HG03469 (cell line): ENCODE data around the gene CCSER1.
"Not testable (repeated sequence)": the region's sequence is repeated elsewhere in the genome, so short reads cannot be mapped to it uniquely, and the experiment has no call there.

Experiments used
- ATAC-seq: cut with Tn5 transposase; IDR thresholded peaks from one replicate; pipeline ENCODE4 v1.9.1; 2021; ENCODE audit warnings: mild to moderate bottlenecking, moderate library complexity, moderate number of reproducible peaks; ENCODE audit not compliant: unreplicated experiment

CCSER1 gene

DNA sequence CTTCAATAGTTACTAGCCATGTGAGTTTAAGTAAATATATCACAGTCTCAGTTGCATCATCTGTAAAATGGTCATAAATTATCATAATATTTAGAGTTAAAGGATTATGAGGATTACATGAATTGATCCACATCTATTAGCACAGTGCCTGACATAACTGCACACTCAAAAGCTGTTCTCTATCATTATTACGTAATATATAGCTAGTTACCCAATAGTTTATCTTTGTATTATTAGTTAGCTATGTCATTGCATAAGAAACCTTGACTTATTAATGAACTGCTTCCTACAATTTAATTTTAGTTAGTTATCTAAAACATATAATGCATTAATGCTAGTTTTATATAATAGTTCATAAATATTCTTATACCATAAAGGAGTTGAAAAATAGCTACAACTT is 1099.7 kb downstream of the CCSER1 start:
- no peak for ATAC-seq

DNA sequence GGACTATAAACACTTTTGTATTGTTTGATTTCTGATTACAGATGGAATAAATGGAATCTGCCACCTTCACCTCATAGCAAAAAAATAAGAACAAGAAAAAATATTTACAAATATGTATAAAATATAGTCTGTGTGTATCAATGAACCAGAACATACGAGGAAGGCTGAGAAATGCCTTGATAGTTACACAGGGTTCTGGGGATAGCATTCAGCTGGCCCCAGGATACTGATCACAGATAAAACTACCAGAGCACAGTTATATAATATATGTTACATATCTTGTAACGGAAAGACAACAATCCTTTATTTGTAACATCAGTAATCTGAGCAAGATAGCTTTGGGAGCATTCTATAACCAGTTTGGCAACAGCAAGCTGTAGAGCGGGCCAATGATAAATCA is 1101.5 kb downstream of the CCSER1 start:
- ATAC-seq = no peak

DNA sequence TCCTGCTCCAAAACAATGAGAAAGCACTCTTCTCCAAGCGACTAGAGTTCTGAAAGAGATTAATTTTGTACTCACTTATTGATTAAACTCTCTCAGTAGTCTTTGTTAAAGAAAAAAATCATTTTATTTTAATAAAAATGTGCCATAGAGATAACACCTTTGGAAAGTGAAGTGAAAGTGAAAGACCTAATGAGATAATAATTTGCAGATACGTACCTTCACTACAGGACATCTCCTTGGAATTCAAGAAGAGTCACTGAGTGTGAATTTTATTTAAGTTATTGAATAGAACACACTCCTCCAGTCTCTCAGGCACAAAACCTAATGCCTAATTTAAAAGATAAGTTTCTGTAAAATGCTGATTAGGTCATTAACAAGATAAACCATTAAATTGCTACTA is 1106.0 kb downstream of the CCSER1 start:
- ATAC-seq = no peak

DNA sequence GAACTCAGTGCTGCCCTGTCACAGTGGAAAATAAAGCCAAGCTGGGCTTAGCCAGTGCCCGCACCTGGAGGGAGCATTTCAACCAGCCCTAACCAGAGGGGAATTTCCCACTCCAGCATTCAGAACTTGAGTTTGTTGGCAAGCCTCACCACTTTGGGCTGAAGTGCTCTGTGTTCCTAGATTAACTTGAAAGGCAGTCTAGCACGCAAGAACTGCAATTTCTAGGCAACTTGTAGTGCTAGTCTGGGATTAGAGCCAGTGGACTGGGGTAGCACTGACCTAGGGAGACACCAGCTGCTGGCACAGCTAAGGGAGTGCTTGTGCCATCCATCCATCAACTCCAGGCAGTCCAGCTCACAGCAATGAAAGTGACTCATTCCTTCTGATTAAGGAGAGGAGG is 1115.9 kb downstream of the CCSER1 start:
- ATAC-seq = no peak

DNA sequence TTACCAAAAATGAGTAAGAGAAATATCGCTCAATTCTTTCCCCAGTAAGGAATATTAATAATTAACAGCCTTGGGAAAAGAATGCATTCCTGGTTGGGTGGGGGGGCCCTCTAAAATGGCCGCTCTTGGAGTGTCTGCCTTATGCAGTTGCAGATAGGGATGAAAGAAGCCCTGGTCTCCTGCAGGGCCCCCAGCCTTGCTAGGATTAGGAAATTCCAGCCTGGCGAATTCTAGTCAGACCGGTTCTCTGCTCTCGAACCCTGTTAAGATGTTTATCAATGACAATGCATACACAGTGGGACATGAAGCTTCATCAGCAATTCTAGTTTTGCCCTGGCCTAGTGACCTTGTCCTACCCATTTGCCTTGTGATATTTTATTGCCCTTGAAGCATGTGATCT is 1128.8 kb downstream of the CCSER1 start:
- no peak for ATAC-seq

DNA sequence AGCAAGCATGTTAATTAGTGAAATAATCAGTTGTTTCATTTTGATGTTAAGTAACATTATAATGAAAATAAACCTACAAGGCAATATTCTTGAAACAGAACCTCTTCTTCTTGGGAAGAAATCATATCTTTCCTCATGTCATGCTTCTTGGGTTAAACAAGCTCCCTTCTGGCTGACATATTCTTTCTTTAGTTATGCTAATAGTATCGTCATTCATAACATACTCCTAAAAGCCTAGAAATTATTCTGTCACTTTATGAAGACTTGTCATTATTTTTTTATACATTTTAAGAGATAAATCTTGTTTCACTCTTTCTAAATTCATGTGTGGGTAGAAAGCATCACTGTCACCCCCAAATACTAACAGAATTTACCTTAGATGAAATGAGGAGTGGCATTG is 1129.6 kb downstream of the CCSER1 start:
- ATAC-seq = no peak

DNA sequence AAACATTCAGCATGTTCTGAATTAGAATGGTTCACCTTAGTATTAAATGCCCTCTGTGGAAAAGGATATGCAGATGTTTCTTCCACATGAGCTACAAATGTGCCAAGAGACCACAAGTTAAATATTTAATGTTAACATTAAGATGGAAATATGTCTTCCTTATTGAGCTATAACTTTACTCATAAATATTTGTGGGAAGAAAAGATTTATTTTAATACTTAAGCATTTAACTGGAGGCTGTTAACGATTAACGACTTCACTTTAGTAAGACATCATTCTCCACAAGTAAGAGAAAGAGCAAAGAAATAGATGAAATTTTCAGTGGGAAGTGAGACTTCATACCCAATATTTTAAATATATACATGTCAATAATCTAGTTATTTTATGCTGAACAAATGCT is 1130.5 kb downstream of the CCSER1 start:
- no peak for ATAC-seq

DNA sequence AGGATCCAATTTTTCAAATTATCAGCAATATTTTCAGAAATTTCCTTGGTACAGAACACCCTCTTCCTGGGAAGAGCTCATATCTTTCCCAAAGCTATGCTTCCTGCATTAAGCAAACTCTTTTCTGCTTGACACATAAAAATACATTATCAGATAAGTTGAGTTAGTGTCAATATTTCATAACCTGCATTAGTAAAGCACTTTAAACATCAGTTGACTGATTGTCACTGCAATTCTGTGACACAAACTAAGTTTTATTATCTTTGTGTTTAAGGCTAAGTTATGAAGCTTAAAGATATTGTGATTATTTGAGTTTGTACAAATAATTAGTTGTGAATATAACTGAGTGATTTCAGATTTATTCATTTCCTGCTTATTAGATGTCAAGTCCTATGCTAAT is 1131.1 kb downstream of the CCSER1 start:
- no peak for ATAC-seq

DNA sequence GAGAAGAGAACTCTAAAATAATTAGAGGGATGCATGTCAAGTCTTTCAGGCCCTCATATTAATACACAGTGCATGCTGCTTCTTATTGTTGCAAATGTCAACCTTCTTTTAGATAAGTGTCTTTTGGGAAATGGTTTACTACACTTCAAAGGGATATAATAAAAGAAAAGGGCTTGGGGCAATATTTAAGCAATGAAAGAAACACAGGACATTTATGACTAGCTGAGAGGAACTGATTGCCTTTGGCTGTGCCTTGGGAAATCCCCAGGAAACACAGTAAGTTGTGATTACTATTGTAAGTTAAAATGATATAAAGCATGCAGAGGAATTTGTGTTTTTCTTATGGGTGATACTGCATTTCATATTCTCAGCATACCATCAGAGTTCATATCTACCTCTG is 1140.3 kb downstream of the CCSER1 start:
- no peak for ATAC-seq

DNA sequence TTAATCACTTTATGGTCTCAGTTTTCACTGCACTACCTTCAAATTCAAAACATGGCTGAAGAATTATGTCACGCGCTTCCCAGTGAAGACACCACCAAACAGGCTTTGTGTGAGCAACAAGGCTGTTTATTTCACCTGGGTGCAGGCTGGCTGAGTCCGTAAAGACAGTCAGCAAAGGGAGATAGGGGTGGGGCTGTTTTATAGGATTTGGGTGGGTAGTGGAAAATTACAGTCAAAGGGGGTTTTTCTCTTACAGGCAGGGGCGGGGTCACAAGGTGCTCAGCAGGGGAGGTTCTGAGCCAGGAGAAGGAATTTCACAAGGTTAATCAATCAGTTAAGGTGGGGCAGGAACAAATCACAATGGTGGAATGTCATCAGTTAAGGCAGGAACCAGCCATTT is 1141.3 kb downstream of the CCSER1 start:
- ATAC-seq = not testable (repeated sequence)

DNA sequence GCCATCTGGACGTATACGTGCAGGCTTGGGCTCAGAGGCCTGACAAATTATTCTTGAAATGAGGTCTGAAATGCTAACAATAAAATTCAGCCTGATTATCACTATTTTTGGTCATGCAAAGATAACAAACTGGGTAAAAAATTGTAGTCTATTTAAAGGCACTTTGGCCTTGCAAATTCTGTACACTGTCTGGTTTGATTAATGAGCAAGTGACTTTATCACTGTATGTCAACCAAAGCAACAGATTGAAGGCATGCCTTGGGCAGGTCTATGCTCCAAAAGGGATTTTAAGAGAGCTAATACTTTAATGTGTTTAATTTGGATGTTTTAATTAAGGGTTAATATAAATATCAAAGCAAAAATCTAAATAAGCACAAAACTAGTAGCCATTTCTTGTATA is 1141.7 kb downstream of the CCSER1 start:
- no peak for ATAC-seq

DNA sequence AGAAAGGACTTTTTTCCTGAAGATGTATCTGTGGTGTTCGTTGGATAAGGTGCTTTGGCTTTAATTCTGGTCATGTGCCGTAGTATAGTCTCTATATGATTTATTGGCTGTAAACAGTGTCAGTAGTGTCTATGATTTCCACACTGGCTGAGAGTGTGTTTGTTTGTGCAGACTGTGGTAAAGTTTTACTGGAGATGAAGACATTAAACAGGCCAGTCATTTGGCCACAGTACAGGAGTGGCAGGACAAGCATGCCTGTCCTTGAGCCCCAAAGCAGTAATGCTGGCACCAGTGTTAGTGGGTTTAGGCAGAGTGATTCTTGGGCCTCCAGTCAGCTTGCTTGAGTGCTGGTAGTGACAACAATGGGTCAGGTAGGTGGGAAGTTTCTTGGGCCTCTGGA is 1152.7 kb downstream of the CCSER1 start:
- no peak for ATAC-seq

DNA sequence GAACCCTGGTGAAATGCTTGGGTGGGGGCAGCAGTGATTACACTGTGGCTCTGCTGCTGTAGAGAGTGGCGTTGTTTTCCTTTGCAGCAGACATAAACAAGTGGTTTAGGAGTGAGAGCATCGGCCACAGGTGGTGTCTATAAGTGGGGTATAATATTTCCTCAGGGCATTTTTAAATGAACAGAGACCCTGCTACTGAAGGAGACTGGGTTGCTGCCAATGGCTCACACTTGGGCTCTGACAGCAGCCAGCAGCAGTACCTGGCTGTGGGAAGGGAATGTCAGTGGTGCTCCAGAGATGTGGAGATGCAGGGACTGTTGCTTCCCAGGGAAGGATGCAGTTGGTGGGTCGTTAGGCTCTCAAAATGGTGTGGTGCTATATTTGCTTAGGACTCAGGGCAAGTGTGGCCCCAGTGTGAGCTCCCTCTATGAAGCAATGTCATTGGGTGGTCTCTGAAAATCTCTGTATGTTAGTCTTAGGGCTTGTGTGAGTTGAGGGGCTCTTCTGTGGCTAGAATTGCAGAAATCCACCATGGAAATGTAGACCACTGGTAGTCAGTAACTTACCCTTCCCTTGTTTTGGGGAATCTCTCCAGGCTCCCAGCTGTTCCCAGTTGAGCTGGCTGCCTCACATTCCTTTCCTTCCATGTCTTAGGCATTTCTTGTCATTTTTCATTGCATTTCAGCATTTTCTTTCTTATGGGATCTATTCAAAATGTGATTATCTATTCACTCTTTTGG is 1153.5 kb downstream of the CCSER1 start:
- no peak for ATAC-seq

DNA sequence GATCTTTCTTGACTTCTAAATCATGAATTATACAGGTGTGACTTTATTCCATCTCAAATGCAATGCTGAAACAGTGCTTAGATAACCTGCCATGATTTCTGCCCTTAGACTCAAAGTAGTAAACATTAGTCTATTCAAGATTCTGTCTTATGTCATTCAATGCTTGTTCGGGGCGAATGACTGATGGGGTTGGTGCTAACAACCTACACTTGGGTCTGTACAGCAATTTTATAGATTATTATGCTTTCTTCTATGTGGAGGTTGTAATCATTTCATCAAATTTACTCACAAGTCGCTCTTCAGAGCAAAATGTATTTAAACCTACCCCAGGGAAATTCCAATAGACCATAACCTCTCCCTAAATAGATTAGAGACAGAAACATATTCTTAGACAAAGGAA is 1155.0 kb downstream of the CCSER1 start:
- no peak for ATAC-seq

DNA sequence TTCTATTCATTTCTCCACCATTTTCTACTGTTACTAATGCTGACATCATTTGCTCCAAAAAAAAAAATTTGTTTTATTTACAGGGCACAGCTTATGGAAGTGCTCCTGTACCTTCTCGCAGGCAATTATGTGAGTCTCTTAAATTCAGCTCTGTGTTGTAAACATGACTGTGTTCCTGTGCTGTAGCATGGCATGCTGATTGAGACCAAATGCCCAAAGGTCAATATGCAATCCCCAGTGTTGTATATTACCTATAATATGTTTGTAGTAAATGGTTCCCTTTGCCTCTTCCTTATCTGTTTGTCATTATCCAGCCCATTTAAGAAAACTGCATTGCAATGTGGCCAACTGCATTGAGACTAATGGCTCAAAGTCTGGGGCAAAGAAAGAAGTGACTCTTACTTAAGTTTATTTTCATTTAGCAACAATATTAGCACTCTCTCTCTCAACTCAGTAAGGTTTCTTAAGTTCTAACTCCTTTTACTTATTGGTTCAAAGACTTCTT is 1156.6 kb downstream of the CCSER1 start:
- ATAC-seq = no peak

DNA sequence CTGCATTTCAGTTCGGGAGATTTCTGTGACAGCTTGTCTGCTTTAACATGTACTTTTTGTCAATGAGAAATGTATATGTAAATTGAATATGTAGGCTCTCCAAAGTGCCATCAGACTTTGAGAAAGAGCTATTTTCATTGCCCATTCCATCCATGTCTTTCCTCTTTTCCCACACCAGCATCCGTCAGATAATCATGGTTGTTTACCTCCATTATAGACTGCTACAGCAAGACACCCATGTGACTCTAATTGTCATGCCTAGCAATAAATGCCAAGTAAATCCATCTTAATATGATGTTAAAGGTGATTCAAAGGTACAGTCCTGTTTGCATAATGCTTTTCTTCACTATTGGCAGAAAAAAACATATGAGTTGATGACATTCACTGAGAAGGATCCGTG is 1157.3 kb downstream of the CCSER1 start:
- no peak for ATAC-seq

DNA sequence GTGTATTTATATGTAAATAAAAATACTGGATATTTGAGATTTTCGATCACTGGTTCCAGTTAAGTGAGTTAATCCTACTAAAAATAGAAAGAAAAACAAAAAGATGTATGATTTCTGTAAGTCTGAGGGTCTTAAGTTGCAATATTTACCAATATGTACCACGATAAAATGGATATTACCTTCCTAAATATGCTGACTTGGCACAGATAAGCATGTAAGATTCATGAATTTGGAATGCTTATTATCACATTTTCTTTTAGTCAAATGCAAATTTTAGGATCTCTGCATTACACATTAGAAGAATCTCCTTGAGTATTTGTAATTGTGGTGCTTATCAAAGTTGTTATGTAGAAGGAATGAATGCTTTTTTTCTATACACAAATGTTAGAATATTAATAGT is 1158.3 kb downstream of the CCSER1 start:
- ATAC-seq = no peak

DNA sequence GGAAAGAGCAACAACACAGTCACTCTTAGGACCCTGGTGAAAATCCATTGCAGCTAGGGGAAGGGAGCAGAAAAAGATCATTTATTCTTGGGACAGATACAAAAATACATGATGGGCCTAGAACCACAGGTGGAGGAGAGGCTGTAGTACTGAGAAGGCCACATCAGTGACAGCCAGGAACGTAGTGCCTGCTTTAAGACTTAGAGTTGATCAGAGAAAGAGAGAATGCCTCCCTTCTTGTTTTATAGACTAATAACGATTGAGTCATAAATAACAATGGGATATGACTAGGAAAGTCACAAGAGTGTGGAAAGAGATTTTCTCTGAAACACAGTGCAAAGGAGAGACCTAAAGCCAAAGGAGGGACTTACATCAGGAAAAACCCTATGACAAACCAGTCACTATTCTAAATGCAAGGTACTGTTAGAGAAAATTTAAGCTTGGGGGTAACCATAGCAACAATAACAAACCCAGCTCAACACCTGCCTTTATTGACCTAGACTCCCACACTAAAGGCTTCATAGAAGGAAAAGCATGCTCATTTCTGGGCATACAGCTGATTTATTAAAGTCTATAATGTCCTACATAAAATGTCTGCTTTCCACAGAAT is 1161.6 kb downstream of the CCSER1 start:
- no peak for ATAC-seq

DNA sequence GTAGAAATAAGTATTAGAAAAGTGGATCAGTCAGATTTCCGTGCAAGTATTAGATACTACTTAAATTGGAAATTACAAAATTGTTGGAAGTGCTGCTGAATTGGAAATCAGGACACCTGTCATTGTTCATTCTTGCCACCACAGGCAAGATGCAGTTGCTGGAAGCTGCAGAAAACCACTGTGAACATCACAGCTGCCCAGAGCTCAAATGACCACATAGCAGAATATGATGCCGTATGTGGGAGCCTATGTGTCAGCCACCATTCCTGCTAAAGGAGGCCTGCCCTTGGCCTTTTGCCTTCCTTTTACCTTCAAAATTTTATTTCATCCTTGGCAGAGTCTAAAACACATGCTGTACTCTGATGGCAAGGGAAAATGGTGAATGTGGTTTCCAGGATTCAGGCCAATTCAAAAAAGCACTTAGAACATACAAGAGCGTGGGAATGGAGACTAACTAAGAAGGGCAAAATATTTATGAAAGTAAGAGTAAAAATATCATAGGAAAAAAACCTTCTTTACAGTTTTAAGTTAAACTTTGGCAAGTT is 1171.0 kb downstream of the CCSER1 start:
- no peak for ATAC-seq

DNA sequence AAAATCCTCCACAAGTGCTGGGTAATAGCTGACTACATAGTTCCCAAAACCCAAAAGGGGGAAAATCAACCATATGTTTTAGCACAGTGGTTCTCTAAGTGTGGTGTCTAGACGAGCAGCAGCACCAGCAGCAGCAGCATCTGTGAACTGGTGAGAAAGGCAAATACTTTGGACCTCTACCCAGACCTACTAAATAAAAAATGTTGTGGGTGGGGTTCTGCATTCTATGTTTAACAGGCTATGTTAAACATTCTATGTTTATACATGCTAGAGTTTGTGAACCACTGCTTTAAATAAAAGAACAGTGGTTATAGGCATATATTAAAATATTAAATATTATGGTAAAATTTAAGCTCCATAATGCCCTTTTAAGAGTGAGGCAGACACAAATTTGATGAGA is 1171.6 kb downstream of the CCSER1 start:
- no peak for ATAC-seq

DNA sequence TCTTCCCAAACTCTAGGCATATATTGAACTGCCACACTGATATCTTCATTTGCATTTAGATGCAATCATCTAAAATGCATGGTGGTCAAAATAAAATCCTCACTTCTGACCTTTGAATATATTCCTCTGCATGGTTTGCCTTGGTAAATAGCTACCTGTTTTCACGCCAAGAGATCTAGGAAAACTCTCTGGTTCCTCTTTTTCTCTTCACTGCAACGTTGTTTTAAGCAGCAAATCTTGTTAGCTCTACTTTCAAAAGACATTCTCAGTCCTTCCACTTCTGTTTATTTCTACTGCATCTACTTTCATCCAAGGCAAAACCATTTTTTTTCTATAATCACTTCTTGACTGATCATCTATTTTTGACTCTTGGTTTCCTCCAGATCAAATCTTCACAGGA is 1174.9 kb downstream of the CCSER1 start:
- ATAC-seq = no peak

DNA sequence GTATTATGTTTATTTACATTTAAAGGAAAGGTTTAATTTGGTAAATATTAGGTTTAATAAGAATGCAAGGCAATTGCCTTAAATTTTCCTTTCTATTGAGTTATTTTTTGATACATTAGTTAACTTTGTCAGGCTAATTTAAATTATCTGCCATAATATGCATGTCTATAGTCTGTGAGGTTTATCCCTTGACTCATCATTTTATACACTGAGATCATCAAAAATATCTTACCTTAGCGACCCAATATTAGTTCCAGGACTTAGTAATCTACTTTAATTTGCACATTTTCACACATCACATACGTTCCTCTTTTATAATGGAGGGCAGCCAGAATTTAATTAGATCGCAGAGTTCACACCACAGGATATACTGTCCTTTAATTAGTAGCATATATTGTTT is 1177.1 kb downstream of the CCSER1 start:
- no peak for ATAC-seq
